Measurements from ENCODE around the gene RNF187. TPM values are rescaled to one million over a fixed set of nuclear protein-coding genes. Genes with fewer than 3 reads are reported as not detected.

Gene RNF187
- total and polyA plus RNA-seq, 2 of the 13 experiments (the other 11 are each of a cell fraction or from before 2014, with no cell fraction given), result 41.3 to 59.4 TPM

DNA sequence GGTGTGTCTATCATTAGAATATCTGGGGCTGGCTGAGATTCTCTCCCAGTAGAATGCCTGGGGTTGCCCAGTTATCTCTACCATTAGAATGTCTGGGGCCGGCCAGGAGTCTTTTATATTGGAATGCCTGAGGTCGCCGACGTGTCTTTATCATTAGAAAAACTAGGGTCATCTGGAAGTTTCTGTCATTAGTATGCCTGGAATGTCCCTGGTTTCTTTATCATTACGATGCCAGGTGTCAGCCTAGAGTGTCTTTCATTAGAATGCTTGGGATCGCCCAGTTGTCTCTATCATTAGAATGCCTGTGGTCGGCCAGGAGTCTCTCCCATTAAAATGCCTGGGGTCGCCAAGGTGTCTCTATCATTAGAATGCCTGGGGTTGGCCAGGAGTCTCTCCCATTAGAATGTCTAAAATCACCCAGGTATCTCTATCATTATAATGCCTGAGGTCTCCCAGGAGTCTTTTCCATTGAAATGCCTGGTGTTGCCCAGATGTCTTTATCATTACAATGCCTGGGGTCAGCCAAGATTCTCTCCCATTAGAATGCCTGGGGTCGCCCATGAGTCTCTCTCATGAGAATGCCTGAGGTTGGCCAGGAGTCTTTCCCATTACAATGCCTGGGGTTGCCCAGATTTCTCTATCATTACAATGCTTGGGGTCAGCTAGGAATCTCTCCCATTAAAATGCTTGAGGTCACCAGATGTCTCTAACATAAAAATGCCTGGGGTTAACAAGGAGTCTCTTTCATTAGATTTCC is 53.2 kb downstream of the RNF187 start (continued):
- no peak for TF ChIP-seq POLR2AphosphoS2 (IDR thresholded peaks at IDR 0.05; ENCODE audit: low read depth, low read length)
- TF ChIP-seq, protein P1, sequence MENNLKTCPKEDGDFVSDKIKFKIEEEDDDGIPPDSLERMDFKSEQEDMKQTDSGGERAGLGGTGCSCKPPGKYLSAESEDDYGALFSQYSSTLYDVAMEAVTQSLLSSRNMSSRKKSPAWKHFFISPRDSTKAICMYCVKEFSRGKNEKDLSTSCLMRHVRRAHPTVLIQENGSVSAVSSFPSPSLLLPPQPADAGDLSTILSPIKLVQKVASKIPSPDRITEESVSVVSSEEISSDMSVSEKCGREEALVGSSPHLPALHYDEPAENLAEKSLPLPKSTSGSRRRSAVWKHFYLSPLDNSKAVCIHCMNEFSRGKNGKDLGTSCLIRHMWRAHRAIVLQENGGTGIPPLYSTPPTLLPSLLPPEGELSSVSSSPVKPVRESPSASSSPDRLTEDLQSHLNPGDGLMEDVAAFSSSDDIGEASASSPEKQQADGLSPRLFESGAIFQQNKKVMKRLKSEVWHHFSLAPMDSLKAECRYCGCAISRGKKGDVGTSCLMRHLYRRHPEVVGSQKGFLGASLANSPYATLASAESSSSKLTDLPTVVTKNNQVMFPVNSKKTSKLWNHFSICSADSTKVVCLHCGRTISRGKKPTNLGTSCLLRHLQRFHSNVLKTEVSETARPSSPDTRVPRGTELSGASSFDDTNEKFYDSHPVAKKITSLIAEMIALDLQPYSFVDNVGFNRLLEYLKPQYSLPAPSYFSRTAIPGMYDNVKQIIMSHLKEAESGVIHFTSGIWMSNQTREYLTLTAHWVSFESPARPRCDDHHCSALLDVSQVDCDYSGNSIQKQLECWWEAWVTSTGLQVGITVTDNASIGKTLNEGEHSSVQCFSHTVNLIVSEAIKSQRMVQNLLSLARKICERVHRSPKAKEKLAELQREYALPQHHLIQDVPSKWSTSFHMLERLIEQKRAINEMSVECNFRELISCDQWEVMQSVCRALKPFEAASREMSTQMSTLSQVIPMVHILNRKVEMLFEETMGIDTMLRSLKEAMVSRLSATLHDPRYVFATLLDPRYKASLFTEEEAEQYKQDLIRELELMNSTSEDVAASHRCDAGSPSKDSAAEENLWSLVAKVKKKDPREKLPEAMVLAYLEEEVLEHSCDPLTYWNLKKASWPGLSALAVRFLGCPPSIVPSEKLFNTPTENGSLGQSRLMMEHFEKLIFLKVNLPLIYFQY (CRISPR knock-in tag; IDR thresholded peaks at IDR 0.05; ENCODE audit: borderline replicate concordance), result no peak
- no peak for TF ChIP-seq TBX3 (IDR thresholded peaks at IDR 0.05; ENCODE audit: borderline replicate concordance)
- TF ChIP-seq, protein P2, sequence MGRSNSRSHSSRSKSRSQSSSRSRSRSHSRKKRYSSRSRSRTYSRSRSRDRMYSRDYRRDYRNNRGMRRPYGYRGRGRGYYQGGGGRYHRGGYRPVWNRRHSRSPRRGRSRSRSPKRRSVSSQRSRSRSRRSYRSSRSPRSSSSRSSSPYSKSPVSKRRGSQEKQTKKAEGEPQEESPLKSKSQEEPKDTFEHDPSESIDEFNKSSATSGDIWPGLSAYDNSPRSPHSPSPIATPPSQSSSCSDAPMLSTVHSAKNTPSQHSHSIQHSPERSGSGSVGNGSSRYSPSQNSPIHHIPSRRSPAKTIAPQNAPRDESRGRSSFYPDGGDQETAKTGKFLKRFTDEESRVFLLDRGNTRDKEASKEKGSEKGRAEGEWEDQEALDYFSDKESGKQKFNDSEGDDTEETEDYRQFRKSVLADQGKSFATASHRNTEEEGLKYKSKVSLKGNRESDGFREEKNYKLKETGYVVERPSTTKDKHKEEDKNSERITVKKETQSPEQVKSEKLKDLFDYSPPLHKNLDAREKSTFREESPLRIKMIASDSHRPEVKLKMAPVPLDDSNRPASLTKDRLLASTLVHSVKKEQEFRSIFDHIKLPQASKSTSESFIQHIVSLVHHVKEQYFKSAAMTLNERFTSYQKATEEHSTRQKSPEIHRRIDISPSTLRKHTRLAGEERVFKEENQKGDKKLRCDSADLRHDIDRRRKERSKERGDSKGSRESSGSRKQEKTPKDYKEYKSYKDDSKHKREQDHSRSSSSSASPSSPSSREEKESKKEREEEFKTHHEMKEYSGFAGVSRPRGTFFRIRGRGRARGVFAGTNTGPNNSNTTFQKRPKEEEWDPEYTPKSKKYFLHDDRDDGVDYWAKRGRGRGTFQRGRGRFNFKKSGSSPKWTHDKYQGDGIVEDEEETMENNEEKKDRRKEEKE (IDR thresholded peaks at IDR 0.05), result no peak
- TF ChIP-seq, protein P3, sequence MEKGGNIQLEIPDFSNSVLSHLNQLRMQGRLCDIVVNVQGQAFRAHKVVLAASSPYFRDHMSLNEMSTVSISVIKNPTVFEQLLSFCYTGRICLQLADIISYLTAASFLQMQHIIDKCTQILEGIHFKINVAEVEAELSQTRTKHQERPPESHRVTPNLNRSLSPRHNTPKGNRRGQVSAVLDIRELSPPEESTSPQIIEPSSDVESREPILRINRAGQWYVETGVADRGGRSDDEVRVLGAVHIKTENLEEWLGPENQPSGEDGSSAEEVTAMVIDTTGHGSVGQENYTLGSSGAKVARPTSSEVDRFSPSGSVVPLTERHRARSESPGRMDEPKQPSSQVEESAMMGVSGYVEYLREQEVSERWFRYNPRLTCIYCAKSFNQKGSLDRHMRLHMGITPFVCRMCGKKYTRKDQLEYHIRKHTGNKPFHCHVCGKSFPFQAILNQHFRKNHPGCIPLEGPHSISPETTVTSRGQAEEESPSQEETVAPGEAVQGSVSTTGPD (CRISPR knock-in tag; IDR thresholded peaks at IDR 0.05), result no peak
- TF ChIP-seq MAFF (IDR thresholded peaks at IDR 0.05; ENCODE audit: low read depth, low read length), result no peak
